ACC112 (cell line): Measurements from ENCODE around the gene PRPSAP2.

Experiments
- H2AFZ ChIP-seq: fragments of 200-600 bp; sonication (generic); one replicate; pipeline ENCODE4 v1.6.0; 2017; ENCODE audit warnings: antibody characterized with exemption, low read length; ENCODE audit not compliant: unreplicated experiment
- H3K27ac ChIP-seq: fragments of 200-600 bp; sonication (generic); 2 replicates; pipeline ENCODE4 v1.5.1; 2014; ENCODE audit warnings: low read depth, mild to moderate bottlenecking, antibody characterized with exemption, low read length, moderate library complexity
- H3K27me3 ChIP-seq: fragments of 200-600 bp; sonication (generic); 2 replicates; pipeline ENCODE4 v1.6.1; 2014; ENCODE audit warnings: mild to moderate bottlenecking, antibody characterized with exemption, low read length, moderate library complexity, mixed read lengths; ENCODE audit not compliant: insufficient read depth
- H3K36me3 ChIP-seq: fragments of 200-600 bp; sonication (generic); 2 replicates; pipeline ENCODE4 v1.6.1; 2016; ENCODE audit warnings: mild to moderate bottlenecking, antibody characterized with exemption, low read length, moderate library complexity, mixed read lengths; ENCODE audit not compliant: insufficient read depth
- H3K4me1 ChIP-seq: fragments of 200-600 bp; sonication (generic); one replicate; pipeline ENCODE4 v1.6.1; 2016; ENCODE audit warnings: low read length, mixed read lengths; ENCODE audit not compliant: insufficient read depth, unreplicated experiment, control insufficient read depth
- H3K4me3 ChIP-seq: fragments of 200-600 bp; sonication (generic); 2 replicates; pipeline ENCODE4 v1.5.1; 2014; ENCODE audit warnings: mild to moderate bottlenecking, low read depth, low read length
- H3K79me2 ChIP-seq: fragments of 200-600 bp; sonication (generic); one replicate; pipeline ENCODE4 v1.6.0; 2016; ENCODE audit warnings: low read length; ENCODE audit not compliant: control insufficient read depth, unreplicated experiment, insufficient read depth

PRPSAP2 gene

DNA sequence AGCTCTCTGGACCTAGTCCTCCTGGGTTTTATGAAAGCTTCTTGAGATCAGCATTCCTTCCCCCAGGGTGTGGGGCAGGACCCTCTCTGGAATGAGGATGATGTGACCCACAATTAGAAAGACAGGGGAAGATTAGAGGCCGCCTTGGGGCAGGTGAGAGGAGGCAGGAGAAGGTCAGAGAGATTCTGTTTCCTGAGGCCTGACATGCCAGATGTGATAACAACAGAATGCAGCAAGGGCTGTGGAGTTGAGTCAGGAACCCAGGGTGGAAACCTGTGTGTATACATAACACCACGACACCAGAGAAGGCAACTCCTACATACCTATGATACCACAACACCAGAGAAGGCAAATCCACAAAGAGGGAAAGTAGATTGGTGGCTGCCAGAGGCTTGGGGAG lies 88.6 kb downstream of the PRPSAP2 start:
- H3K27me3 ChIP-seq: peaks cover 47% of the 10 kb centered on the region

DNA sequence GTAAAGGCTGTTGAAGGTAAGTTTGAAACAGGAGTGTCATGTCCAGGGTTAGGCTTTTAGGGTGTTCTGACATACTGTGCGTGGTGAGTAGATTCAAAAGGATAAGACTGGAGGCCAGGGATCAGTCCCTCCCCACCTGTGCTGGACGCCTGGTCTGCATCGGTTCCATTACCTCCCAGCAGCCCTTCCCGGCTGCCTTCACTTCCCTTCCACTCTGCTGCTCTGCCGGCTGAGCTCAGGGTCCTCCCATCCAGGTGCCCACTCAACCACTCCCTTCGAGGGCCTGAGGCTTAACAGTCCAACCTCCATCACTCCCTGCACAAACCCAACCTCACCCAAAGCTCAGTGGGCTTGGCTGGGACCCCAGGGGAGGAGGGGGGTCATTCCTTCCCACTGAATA lies 89.9 kb downstream of the PRPSAP2 start:
- Histone ChIP-seq H3K4me1 (no peaks in the 10 kb centered on the region), H3K27ac (no peak overlapping the region), H3K4me3 (no peak overlapping the region), H3K36me3 (no peaks in the 10 kb centered on the region), H2AFZ (no peak overlapping the region), H3K79me2 (no peaks in the 10 kb centered on the region), H3K27me3 (peaks cover 47% of the 10 kb centered on the region)

More for the DNA sequence above, 88.6 kb downstream of the PRPSAP2 start:
- H3K27ac ChIP-seq: no peak overlapping the region
- no peak overlapping the region for H2AFZ ChIP-seq
- no peaks in the 10 kb centered on the region for H3K36me3 ChIP-seq
- H3K4me1 ChIP-seq: no peaks in the 10 kb centered on the region
- H3K79me2 ChIP-seq: no peaks in the 10 kb centered on the region
- no peak overlapping the region for H3K4me3 ChIP-seq

DNA sequence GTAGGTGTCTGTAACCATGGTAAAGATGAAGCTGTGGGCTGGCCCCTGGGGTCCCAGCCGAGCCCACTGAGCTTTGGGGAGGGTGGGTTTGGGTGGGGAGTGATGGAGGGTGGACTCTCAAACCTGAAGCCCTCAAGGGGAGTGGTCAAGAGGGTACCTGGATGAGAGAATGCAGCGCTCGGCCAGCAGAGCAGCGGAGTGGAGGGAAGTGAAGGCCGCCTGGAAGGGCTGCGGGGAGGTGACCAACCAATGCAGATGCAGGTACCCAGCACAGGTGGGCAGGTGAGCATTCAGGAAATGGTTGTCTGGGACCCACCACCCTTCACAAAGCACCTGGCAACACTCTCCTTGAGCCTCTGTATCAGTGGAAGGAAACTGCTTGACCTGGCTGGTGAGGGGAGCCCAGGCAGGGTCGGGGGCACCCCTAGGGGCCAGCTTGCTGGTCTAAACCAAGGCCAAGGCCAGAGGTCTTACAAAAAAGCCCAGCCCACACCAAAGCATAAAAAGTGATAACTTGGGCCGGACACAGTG lies 90.6 kb downstream of the PRPSAP2 start:
- Histone ChIP-seq H2AFZ (no peak overlapping the region), H3K4me1 (no peaks in the 10 kb centered on the region), H3K27ac (no peak overlapping the region), H3K36me3 (no peaks in the 10 kb centered on the region), H3K27me3 (peaks cover 47% of the 10 kb centered on the region), H3K79me2 (no peaks in the 10 kb centered on the region), H3K4me3 (no peak overlapping the region)

DNA sequence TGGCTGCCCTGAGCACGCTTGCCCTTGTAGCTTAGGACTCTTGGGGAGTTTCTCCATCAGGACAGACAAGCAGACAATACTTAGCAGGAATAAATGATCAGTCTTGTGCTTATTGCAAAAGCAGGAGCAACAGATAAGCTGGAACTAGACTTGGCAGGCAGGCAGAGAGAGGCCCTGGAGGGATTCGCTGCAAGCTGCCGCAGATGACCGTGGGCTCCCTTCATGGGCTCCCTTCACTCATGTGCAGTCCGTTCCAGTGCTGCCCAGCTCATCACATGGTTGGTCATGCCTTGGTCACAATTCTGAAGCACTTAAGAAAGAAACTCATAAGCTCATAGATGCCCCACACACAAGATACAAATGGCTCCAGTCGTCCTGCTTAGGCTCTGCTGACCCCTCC lies 91.6 kb downstream of the PRPSAP2 start:
- Histone ChIP-seq H2AFZ (no peak overlapping the region), H3K79me2 (no peaks in the 10 kb centered on the region), H3K4me1 (no peaks in the 10 kb centered on the region), H3K27me3 (peaks cover 39% of the 10 kb centered on the region), H3K4me3 (no peak overlapping the region), H3K27ac (no peak overlapping the region), H3K36me3 (no peaks in the 10 kb centered on the region)

DNA sequence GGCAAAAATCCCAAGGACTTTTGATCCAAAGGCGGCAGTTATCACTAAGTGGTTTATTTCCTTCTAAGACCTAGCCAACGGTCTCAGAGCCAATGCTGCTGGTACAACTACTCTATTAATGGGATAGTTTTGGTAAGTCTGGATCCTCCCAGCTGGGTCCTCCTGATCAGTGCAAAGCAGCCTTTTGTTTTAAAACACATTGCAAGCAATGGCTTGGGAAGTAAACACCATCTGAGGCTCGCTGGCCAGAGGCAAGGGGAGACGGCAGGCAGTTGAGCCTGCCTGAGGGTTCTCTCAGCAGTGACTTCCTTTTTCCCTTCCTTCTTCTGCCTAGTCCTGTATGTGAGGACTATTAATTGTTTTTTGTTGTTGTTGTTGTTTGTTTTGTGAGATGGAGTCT lies 92.4 kb downstream of the PRPSAP2 start:
- no peaks in the 10 kb centered on the region for H3K4me1 ChIP-seq
- H3K27me3 ChIP-seq: peaks cover 32% of the 10 kb centered on the region
- no peaks in the 10 kb centered on the region for H3K36me3 ChIP-seq
- no peak overlapping the region for H3K4me3 ChIP-seq
- H3K27ac ChIP-seq: no peak overlapping the region
- no peak overlapping the region for H2AFZ ChIP-seq
- no peaks in the 10 kb centered on the region for H3K79me2 ChIP-seq

DNA sequence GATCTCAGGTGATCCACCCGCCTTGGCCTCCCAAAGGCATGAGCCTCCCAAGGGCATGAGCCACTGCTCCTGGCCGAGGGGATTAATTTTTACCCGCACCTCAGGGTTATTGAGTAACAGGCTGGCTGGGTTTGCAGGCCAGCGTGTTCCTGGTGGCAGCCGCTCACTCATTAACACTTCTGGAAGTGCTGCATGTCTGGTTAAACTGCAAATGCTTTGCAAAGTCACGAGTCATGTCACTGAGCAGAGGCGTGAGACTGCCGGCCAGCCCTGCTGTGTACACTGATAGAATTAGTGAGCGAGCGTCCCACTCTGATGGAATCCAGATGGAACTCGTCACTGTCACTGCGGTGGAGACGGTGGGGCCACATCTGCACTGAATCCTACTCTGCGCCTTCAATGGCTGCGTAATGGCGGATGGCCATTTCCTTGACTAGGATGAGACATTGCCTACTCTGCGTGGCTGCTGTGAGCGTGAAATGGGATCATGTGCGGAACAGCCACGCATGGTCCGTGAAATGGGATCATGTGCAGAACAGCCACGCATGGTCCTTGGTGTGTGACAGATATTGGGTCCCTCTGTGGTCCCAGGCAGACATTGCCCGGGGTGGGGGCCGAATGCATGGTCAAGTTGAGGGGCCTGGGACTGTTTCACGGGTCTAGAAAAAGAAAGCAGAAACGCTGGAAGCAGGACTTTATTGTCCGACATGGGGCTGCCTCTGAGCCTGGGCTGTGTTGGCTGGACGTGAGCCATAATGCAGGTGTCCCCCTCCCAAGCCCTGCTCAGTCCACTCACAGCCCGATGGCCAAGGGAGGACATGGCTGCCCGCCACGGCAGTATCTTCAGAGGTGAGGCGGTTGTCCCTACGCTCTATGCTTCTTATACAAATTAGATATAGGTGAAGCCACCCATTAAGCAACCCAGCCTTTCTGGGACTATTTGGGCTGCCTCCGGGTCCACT lies 93.3 kb downstream of the PRPSAP2 start:
- H3K79me2 ChIP-seq: no peaks in the 10 kb centered on the region
- H3K4me3 ChIP-seq: no peak overlapping the region
- H3K27me3 ChIP-seq: peaks cover 24% of the 10 kb centered on the region
- no peak overlapping the region for H3K27ac ChIP-seq
- no peaks in the 10 kb centered on the region for H3K36me3 ChIP-seq
- no peak overlapping the region for H2AFZ ChIP-seq
- H3K4me1 ChIP-seq: no peaks in the 10 kb centered on the region

DNA sequence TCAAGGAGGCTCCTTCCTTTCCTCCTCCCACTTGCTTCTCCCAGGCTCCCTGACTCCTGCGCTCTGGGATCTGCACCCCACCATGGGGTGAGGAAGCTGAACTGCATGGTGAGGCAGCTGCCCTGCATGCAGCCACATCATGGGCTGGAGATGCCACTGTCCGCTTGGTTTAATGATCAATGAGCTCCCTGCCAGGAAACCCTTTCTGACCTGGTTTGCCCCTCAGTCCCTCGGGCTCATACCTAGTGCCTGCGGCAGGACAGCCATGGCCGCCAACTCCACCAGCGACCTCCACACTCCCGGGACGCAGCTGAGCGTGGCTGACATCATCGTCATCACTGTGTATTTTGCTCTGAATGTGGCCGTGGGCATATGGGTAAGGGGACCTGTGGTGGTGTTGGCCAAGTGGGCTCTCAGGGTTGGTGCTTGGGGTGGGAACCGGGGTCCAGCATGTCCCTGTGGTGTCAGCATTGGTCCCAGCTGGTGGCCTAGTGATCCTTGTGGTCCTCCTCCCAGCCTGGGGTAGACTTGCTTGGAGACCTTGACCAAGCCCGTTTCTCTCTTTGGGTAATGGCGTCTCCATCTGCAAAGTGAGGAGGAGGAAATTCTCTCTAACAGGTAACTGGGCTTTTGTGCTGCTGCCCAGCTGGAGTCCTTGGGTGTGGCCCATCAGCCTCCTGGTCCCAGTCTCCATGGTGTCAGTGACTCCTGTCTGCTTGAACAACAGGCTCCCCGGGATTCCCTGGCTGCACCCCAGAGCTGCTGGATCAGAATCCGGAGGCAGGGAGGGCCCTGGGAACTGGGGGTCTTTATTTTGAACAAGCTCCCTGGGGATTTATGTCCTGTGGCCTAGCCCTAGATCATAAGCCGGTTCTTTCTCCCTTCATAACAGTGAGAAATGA lies 94.3 kb downstream of the PRPSAP2 start, which contains the start of gene SLC5A10:
SLC5A10 (plus strand) TSS at position 225 of the 902 bp plus-strand sequence; CDS start at position 266, 41 bp downstream.
- no peak within 1 kb of the TSS for H2AFZ ChIP-seq
- H3K27ac ChIP-seq: no peak within 1 kb of the TSS
- peaks cover 20% of the 10 kb centered on the region for H3K27me3 ChIP-seq
- no peak within 1 kb of the TSS for H3K4me3 ChIP-seq
- H3K79me2 ChIP-seq: no peaks in the 10 kb centered on the region
- no peaks in the 10 kb centered on the region for H3K36me3 ChIP-seq
- H3K4me1 ChIP-seq: no peaks in the 10 kb centered on the region

GRCh38 chr17:18953231-18953728 lies 95.3 kb downstream of the PRPSAP2 start:
- no peaks in the 10 kb centered on the region for H3K79me2 ChIP-seq
- H3K36me3 ChIP-seq: no peaks in the 10 kb centered on the region
- no peaks in the 10 kb centered on the region for H3K4me1 ChIP-seq
- H3K4me3 ChIP-seq: no peak overlapping the region
- H3K27ac ChIP-seq: no peak overlapping the region
- peaks cover 17% of the 10 kb centered on the region for H3K27me3 ChIP-seq
- H2AFZ ChIP-seq: no peak overlapping the region

DNA sequence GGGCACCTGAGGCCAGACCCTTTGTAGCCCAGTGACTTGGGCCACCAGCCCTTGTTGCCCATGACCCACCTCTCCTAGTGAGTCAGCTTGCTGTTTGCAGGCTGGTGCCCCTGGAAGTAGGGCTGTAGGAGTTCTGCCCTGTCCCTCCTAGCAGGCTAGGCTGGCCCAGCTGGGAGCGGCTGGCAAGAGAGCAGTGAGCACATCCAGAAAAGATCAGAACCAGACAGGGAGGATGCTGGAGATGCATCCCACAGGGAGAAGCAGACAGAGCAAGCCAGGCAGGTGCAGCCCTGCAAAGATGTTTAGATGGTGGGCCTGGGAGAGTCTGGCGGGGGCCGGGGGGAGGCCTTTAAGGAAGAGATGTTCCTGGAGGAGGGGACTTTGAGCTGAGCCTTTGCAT lies 96.4 kb downstream of the PRPSAP2 start:
- Histone ChIP-seq H3K4me1 (no peaks in the 10 kb centered on the region), H3K27ac (no peak overlapping the region), H3K27me3 (peaks cover 16% of the 10 kb centered on the region), H3K79me2 (no peaks in the 10 kb centered on the region), H2AFZ (no peak overlapping the region), H3K4me3 (no peak overlapping the region), H3K36me3 (no peaks in the 10 kb centered on the region)

DNA sequence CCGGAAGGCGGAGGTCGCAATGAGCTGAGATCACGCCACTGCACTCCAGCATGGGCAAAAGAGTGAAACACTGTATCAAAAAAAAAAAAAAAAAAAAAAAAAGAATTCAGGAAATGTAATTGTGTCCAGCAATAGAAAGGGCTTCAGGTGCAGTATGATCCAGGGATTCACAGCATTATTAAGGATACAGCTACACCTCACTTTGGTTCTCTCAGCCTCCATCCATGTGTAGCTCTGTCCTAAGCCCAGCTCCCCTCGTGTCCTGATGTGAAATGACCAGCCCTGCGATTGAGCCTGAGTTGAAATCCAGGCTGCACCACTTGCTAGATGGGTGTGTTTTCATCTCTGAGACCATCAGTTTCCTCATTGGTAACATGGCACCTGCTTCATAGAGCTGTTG lies 97.1 kb downstream of the PRPSAP2 start:
- Histone ChIP-seq H3K79me2 (no peaks in the 10 kb centered on the region), H3K27me3 (peaks cover 9% of the 10 kb centered on the region; the same call in 1 of the 2 replicates), H3K36me3 (no peaks in the 10 kb centered on the region), H3K27ac (no peak overlapping the region), H3K4me3 (no peak overlapping the region), H2AFZ (no peak overlapping the region), H3K4me1 (no peaks in the 10 kb centered on the region)
